Esophagus muscularis mucosa (tissue), 4 donors: ENCODE measurements around the gene CHMP2B. TPM values are rescaled to one million over a fixed set of nuclear protein-coding genes. Genes with fewer than 3 reads are reported as not detected.
"Not testable (repeated sequence)": the region's sequence is repeated elsewhere in the genome, so short reads cannot be mapped to it uniquely, and the experiment has no call there.

Source experiments
- DNase-seq: peaks from one replicate; pipeline ENCODE4 v3.0.0-alpha.2; 2017; ENCODE audit errors: extremely low spot score
- H3K27ac ChIP-seq, 4 donors: fragments of 200-600 bp; sonication (generic); replicated peaks in 1 of 4; 1 replicate in 3 of 4; 2 replicates in 1 of 4; pipeline ENCODE4 v1.5.1; 2016 to 2019; ENCODE audit warnings: mild to moderate bottlenecking in 1 of 4
- H3K27me3 ChIP-seq, 4 donors: fragments of 200-600 bp; sonication (generic); one replicate each; pipeline versions ENCODE4 v1.5.1 to v1.6.0; 2016 to 2019
- H3K36me3 ChIP-seq, 4 donors: fragments of 200-600 bp; sonication (generic); one replicate each; pipeline ENCODE4 v1.5.1; 2016 to 2019
- H3K4me1 ChIP-seq, 4 donors: fragments of 200-600 bp; sonication (generic); one replicate each; pipeline ENCODE4 v1.5.1; 2016 to 2019
- H3K4me3 ChIP-seq, 4 donors: fragments of 200-600 bp; sonication (generic); 1 replicate in 2 of 4; 2 replicates in 2 of 4; pipeline ENCODE4 v1.5.1; 2016 to 2019; ENCODE audit warnings: mild to moderate bottlenecking in 4 of 4, moderate library complexity in 1 of 4
- H3K9me3 ChIP-seq, 4 donors: fragments of 200-600 bp; sonication (generic); 1 replicate in 3 of 4; 2 replicates in 1 of 4; pipeline ENCODE4 v1.5.1; 2016 to 2019
- EP300 ChIP-seq: sonication (generic); formaldehyde crosslinking; IDR thresholded peaks from one replicate; pipeline ENCODE4 v1.6.1; 2017; ENCODE audit warnings: antibody characterized with exemption
- POLR2A ChIP-seq: fragments of 450-650 bp; IDR thresholded peaks from one replicate; pipeline ENCODE4 v1.6.1; 2017; ENCODE audit warnings: antibody characterized with exemption, moderate library complexity, mild to moderate bottlenecking, low read depth
- POLR2AphosphoS5 ChIP-seq, 2 donors: sonication (generic); formaldehyde crosslinking; IDR thresholded peaks; one replicate each; pipeline ENCODE4 v1.6.1; 2017; ENCODE audit warnings: antibody characterized with exemption in 2 of 2
- WGBS: methylation state at CpG from one replicate; pipeline ENCODE4 v1.1.5; 2018; 5-methylcytosine and 5-hydroxymethylcytosine counted together
- intact Hi-C: fragments of 100-400 bp; cut with DNase I; formaldehyde crosslinking; loops from one replicate; pipeline ENCODE4 v1.15.1; 2023
- small RNA-seq, 3 donors: library from RNA; depleted of rRNA; stranded (forward); fragments of <200 nt; gene quantifications; one replicate each; pipeline ENCODE3, GENCODE V24; 2016
- total RNA-seq, 4 donors: library from RNA; depleted of rRNA; stranded (reverse); fragments of >200 nt; gene quantifications; one replicate each; pipeline versions ENCODE4 v1.1.0 to v1.2.1, GENCODE V29; 2016
- TF ChIP-seq, protein P1 (sequence below), 3 experiments: fragments of 200-600 bp in 2 of 3; fragments of 450-650 bp in 1 of 3; sonication (generic) in 2 of 3; IDR thresholded peaks; one replicate each; pipeline ENCODE4 v1.5.1; 2017 to 2019; ENCODE audit warnings: antibody characterized with exemption in 3 of 3, mild to moderate bottlenecking in 2 of 3, moderate library complexity in 1 of 3

CHMP2B gene
- total RNA-seq, 4 donors from 2014 or later = 32.6 to 50.1 (median 44.9) TPM

- H3K27ac ChIP-seq = no peak within 1 kb of the TSS
- no peaks in the 10 kb centered on the region for H3K4me1 ChIP-seq
- no peaks in the 10 kb centered on the region for H3K27me3 ChIP-seq
- no peak for TF ChIP-seq POLR2A
- no peaks in the 10 kb centered on the region for H3K36me3 ChIP-seq
- intact Hi-C loops = no loop called here
- H3K9me3 ChIP-seq = no peaks in the 10 kb centered on the region
- 77% methylated on average over 6 of the region's 6 CpGs for WGBS
- H3K4me3 ChIP-seq = no peak within 1 kb of the TSS
- DNase-seq = no peak
Observed at GRCh38 chr3:87276484-87276883, 49.4 kb downstream of the CHMP2B start, which contains the start of gene POU1F1. Gene POU1F1 (minus strand): TSS chr3:87276584. CDS start chr3:87276462, 122 bp downstream.

DNA sequence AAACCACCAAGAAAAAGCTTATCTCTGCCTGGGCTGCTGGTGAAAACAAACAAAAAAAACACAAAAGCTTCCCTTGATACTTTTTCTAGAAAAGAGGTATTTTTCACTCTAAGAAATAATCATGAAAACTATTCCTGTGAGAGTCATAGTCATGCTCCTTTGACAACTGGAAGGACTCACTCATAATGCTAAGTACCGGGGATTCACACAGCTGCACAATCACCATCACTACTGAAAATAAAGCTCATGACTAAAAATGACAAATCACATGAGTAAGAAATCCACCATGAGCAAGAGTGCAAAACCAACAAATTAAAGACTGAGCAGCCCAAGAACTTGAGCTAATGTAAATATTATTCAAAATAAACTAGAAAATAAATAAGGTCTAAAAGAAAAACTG is 59.9 kb downstream of the CHMP2B start:
- no peak for DNase-seq
- TF ChIP-seq POLR2AphosphoS5 (IDR thresholded peaks at IDR 0.05) (no peak), POLR2A (no peak), EP300 (no peak)
- TF ChIP-seq, protein P1, sequence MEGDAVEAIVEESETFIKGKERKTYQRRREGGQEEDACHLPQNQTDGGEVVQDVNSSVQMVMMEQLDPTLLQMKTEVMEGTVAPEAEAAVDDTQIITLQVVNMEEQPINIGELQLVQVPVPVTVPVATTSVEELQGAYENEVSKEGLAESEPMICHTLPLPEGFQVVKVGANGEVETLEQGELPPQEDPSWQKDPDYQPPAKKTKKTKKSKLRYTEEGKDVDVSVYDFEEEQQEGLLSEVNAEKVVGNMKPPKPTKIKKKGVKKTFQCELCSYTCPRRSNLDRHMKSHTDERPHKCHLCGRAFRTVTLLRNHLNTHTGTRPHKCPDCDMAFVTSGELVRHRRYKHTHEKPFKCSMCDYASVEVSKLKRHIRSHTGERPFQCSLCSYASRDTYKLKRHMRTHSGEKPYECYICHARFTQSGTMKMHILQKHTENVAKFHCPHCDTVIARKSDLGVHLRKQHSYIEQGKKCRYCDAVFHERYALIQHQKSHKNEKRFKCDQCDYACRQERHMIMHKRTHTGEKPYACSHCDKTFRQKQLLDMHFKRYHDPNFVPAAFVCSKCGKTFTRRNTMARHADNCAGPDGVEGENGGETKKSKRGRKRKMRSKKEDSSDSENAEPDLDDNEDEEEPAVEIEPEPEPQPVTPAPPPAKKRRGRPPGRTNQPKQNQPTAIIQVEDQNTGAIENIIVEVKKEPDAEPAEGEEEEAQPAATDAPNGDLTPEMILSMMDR (IDR thresholded peaks at IDR 0.05) = no peak
- WGBS = 48% methylated on average over 1 of the region's 1 CpG
- H3K36me3 ChIP-seq = no peaks in the 10 kb centered on the region
- H3K4me1 ChIP-seq = no peaks in the 10 kb centered on the region
- no peak overlapping the region for H3K27ac ChIP-seq
- no peaks in the 10 kb centered on the region for H3K27me3 ChIP-seq
- no peaks in the 10 kb centered on the region for H3K9me3 ChIP-seq
- H3K4me3 ChIP-seq = no peak overlapping the region
- intact Hi-C loops = no loop called here

DNA sequence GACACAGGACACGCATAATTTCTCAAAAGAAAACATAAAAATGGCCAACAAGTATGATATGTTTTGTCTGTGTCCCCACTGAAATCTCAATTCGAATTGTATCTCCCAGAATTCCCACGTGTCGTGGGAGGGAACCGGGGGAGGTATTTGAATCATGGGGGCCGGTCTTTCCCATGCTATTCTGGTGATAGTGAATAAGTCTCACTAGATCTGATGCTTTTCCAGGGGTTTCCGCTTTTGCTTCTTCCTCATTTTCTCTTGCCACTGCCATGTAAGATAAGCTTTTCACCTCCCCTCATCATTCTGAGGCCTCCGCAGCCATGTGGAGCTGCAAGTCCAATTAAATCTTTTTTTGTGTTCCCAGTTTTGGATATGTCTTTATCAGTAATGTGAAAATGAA is 61.3 kb downstream of the CHMP2B start:
- intact Hi-C loops = no loop called here
- TF ChIP-seq EP300 (no peak), POLR2AphosphoS5 (IDR thresholded peaks at IDR 0.05) (no peak), POLR2A (no peak)
- TF ChIP-seq, protein P1 (IDR thresholded peaks at IDR 0.05) = no peak
- Histone ChIP-seq H3K36me3 (no peaks in the 10 kb centered on the region), H3K27me3 (no peaks in the 10 kb centered on the region), H3K4me3 (no peak overlapping the region), H3K27ac (no peak overlapping the region), H3K9me3 (no peaks in the 10 kb centered on the region), H3K4me1 (no peaks in the 10 kb centered on the region)
- DNase-seq = no peak
- 91% methylated on average over 8 of the region's 8 CpGs for WGBS

- Histone ChIP-seq H3K9me3 (no peaks in the 10 kb centered on the region), H3K27ac (no peak overlapping the region), H3K4me1 (no peaks in the 10 kb centered on the region), H3K27me3 (no peaks in the 10 kb centered on the region), H3K36me3 (no peaks in the 10 kb centered on the region), H3K4me3 (no peak overlapping the region)
- intact Hi-C loops = no loop called here
- DNase-seq = no peak
- TF ChIP-seq EP300 = no peak
- TF ChIP-seq, protein P1 (IDR thresholded peaks at IDR 0.05) = peak; percentile 51 to 63 (median 55)
- 15% methylated on average over 3 of the region's 3 CpGs for WGBS
Observed at GRCh38 chr3:87298111-87298718, 71.1 kb downstream of the CHMP2B start.

DNA sequence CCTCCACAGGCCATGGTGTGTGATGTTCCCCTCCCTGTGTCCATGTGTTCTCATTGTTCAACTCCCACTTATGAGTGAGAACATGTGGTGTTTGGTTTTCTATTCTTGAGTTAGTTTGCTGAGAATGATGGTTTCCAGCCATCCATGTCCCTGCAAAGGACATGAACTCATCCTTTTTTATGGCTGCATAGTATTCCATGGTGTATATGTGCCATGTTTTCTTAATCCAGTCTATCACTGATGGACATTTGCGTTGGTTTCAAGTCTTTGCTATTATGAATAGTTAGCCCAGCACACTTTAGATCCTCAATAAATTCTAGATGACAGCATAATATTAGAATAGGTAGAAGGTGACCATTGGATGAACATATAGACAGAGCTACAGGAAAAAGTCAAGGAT is 77.9 kb downstream of the CHMP2B start:
- H3K9me3 ChIP-seq, H3K4me1 ChIP-seq, H3K27ac ChIP-seq, H3K4me3 ChIP-seq, H3K36me3 ChIP-seq, intact Hi-C loops, H3K27me3 ChIP-seq, DNase-seq: not testable (repeated sequence)
- 83% methylated on average over 1 of the region's 1 CpG for WGBS

Small RNA genes lying within 50 kb of the gene (small RNA-seq; reads per million reads assigned to genes)
- gene MIR4795 = 0 reads per million in 3 donors

Other genes with a start within 250 kb of the CHMP2B start
- 10 to 100 TPM; 23.7 to 45.6 (median 30.5) TPM for gene VGLL3, start 236.2 kb upstream of the CHMP2B start, total RNA-seq
- not detected for gene POU1F1, start 49.3 kb downstream of the CHMP2B start, total RNA-seq